ENCODE data around the gene CAPN5.

DNA sequence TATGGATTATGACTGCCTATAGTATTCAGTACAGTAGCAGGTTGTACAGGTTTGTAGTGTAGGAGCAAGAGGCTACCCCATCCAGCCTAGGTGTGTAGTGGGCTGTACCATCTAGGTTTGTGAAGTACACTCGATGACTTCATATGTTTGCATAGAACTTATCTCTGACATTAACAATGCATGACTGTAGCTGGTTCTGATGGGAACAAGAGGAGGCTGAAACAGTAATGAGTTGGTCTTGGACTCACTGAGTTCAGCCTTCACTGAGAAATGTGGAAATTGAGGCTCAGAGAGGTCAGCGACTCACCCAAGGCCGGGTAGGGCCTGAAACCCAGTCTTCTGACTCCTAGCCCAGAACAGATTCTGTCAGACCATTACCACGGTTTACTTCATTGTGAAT, 74.3 kb downstream of the CAPN5 start:
- TF ChIP-seq, protein P1, sequence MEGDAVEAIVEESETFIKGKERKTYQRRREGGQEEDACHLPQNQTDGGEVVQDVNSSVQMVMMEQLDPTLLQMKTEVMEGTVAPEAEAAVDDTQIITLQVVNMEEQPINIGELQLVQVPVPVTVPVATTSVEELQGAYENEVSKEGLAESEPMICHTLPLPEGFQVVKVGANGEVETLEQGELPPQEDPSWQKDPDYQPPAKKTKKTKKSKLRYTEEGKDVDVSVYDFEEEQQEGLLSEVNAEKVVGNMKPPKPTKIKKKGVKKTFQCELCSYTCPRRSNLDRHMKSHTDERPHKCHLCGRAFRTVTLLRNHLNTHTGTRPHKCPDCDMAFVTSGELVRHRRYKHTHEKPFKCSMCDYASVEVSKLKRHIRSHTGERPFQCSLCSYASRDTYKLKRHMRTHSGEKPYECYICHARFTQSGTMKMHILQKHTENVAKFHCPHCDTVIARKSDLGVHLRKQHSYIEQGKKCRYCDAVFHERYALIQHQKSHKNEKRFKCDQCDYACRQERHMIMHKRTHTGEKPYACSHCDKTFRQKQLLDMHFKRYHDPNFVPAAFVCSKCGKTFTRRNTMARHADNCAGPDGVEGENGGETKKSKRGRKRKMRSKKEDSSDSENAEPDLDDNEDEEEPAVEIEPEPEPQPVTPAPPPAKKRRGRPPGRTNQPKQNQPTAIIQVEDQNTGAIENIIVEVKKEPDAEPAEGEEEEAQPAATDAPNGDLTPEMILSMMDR (IDR thresholded peaks at IDR 0.05 in 8 of 11, conservative IDR thresholded peaks at IDR 0.05 in 3 of 11): no peak
- no peak for TF ChIP-seq POLR2A (IDR thresholded peaks at IDR 0.05)
